HG02610 (cell line): ENCODE data around the gene PKNOX2.
"Not testable (repeated sequence)": the region's sequence is repeated elsewhere in the genome, so short reads cannot be mapped to it uniquely, and the experiment has no call there.

Experiments
- ATAC-seq: cut with Tn5 transposase; IDR thresholded peaks from one replicate; pipeline ENCODE4 v1.9.1; 2021; ENCODE audit warnings: mild to moderate bottlenecking, moderate library complexity; ENCODE audit not compliant: unreplicated experiment

The PKNOX2 gene

DNA sequence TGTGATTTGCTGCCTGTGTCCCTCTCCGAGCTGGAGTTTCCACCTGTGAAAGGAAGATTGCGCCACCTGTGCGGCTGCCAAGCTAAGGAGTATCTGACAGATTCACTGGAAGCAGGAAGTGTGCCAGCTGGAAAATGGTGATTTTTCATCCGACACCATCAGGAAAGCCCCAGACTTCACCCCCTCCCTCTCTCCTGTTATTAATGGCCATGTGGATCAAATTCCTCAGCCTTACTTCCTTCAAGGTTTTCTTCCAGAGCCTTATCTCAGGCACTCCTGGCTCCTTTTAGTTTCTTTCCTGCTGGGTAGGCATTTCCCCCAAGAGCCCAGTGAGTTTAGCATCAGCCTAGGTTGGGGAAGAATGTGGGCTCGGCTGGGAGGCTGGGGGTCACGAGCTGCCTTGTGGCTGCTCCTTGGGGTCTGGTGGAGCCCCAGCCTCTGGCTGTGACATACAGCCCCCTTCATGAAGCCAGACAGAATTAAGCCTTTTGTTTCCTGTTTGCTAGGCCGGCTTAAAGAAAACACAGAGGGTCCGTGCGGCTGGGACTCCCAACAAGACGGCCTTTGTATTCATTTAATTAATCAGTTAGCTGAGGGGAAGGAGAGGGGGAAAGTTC, 37.1 kb downstream of the PKNOX2 start:
- ATAC-seq, result no peak

DNA sequence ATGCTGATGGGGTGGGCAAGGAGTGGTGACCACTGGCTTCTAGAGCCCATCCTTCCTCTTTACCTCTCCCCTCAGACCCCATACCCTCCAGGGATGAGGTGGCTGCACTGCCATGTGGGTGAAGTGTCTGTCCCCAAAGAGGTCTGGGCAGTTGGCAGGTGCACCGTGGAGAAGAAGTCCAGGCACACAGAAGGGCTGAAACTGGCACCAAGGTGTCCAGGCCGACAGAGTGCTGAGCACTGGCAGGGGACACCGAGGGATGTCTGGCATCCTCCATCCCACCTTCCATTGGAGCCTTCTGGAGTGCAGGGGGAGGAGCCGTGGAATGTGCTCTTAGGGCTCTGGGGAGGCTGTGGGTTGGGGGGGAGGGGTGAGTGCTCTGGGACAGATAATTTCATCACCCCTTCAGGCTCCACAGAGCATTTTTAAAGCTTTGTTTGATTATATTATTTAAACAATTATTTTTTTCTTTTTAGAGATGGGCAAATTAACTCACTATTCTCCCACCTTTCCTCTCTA, 37.9 kb downstream of the PKNOX2 start:
- ATAC-seq, result no peak

DNA sequence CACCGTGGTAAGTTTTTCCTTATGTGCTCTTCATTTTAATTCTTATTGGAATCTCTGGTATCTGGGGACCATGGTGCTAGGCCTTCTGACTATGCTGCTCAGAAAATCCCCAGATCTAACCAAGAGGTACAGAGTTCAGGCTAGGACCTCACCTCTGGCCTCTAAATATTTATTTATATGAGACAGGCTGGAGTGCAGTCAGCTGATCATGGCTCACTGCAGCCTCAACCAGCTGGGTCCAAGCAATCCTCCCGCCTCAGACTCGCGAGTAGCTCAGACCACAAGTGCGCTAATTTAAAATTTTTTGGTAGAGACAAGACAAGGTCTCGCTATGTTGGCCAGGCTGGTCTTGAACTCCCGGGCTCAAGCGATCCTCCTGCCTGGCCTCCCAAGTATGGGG, 38.4 kb downstream of the PKNOX2 start:
- ATAC-seq, result no peak

DNA sequence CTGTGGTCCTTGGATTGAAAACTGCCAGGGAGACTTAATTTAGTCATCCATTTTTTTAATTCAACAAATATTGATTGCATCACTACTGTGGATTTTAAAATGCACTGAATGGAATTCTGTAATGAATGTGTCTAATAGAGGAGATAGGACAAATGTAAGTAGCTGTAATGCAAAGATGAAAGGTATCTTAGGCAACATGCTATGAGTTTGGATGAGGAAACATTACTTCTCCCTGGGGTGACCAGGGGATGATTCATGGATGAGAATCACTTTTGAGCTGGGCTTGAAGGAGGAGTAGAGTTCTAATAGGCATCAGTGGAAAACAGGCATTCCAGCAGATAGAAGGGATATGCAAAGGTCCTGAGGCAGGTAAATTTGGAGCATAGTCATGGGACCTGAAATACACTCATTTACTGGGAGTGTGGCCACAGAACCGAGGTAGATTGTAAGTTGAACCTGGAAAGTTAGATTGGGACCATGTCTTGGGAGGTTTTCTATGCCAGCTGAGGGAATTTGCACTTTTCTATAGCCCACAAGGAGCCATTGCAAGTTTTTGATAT, 43.4 kb downstream of the PKNOX2 start:
- ATAC-seq, result no peak

DNA sequence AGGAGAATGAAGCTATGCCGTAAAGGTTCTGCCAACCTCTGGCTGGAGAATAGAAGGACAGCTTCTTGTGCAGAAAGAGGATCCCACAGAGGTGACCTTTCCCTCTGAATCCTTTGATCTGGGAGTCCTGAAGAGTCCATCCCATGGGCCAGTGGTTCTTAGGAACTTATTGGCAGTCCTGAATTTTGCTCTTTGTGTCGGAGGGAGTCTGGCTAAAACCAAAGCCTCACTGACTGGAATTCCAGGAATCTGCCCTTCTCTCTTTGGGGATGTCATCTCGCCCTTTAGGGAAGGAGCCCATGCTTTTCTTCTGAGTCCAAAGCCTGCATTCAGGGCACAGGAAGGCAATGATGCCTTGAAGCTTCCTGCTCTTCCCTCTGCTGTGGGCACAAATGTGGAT, 45.5 kb downstream of the PKNOX2 start:
- no peak for ATAC-seq

DNA sequence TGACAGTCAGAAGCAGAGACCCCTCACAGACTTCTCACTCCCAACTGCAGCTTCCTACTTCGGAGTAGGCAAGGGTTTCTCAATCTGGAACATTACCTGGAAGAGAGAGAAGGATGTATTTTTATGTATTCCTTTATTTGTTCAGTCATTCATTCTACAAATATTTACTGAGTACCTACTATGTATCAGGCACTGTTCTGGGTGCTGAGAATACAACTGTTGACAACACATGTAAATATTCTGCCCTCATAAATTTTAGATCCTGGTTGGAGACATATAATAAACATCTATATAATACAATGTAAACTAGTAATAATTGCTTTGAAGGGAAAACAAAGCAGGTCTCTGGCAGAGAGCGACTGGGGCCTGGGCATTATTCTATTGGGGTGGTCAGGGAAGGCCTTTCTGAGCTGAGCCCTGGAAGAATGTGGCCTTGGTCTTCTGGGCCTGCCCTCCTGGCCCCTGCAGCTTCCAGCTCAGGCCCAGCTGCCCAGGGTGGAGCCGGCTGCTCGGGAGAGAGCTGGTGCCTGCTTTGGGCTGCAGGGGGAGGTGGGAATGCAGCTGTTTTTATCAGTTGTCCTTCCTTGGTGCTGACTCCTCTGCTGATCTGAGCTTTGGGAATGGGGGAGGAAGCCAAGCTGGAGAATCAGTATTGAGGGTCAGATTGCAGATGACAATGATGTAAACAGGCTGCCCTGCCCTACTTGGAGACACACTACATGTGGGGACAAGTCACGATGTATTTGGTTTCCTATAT, 46.8 kb downstream of the PKNOX2 start:
- no peak for ATAC-seq

DNA sequence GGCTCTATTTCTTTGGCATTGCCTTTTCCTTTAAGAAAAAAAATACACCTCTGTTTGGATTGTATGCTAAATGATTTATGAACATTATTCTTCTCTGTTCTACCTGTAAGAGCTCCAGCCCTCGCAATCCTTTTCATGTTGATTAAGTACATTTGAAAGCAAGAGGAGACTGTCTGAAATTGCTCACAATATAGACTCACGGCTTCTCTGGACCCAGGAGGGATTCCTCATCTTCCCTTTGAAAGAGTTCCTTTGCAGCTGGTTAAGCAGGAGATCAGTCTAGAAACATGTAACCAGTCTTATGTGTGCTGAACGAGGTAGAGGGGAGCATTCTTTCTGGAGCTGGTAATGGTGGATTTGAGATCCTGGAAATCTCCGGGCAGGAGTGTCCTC, 47.4 kb downstream of the PKNOX2 start:
- no peak for ATAC-seq

DNA sequence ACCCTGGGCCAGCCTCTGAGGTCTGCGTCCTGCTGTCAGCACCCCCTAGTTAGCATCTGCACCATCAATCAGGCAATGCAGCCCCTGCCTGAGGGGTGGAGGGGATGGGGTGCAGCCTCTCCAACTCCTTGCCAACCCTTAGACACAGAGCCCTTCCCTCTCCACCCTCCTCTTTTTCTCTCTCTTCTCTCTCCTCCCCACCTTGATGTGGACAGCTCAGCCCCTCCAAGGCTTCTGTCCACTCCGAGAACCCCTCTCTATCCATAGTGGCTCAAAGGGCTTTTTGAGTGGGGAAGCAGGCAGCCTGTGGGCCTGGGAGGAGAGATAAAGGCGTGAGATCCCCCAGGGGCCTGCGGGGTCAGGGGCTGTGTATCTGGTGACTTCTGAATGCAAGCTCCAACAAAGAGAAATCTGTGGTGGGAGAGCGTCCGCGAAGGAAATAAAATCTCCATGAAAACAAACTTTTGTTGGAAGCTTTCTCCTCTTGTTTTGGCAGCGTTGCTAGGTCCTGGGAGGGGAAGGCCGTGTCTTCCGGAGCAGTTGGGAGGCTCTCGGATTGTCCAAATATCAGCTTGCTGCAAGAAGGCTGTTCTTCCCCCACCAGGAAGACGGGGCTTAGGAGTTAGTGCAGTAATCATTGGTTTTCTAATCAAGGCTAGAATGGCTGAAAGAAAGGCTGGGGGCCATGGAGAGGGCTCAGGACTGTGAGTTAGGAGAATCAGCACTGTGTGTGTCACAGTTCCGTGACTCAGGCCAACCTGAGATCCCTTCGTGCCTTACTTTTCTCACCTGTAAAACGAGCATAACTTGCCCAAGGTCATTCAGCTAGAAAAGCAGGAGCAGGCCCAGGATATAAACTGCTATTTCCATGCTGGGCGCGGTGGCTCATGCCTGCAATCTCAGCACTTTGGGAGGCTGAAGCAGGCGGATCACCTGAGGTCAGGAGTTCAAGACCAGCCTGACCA, 50.3 kb downstream of the PKNOX2 start:
- no peak for ATAC-seq

DNA sequence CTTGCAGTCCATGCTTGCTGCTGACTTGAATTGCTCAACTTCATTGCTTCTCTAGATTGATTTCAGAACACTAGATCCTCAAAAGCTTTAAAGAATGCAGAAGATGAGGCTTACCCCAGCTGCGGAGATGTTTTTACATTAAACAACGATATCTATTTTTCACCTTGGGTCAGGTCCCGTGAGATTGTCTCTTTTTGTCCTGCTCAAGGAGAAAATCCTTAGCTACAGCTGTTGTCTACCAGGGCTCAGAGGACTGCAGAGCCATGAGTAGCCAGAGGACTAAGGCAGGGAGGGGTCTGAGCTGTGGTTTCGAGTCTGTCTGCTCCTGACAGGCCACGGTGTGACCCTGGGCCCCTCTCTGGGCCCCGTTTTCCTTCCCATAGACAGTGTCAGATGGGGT, 51.4 kb downstream of the PKNOX2 start:
- no peak for ATAC-seq

DNA sequence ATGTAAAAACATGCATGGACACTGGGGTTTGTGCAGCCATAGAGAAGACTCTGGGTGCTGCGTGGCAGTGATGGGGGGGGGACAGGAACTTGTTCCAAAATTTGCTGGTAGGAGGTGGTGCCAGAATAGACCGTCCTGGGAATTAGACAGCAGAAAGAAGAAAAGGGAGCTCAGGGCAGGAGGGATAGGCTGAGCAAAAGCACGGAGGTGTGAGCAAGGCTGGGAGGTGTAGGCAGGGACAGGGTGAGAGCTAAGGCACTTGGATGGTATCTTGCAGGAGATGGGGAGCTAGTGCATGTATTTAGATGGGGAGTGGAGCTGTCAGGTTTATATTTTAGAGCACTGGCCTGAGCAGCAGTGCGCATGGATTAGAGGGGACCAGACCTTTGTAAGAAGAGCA, 53.8 kb downstream of the PKNOX2 start:
- no peak for ATAC-seq

DNA sequence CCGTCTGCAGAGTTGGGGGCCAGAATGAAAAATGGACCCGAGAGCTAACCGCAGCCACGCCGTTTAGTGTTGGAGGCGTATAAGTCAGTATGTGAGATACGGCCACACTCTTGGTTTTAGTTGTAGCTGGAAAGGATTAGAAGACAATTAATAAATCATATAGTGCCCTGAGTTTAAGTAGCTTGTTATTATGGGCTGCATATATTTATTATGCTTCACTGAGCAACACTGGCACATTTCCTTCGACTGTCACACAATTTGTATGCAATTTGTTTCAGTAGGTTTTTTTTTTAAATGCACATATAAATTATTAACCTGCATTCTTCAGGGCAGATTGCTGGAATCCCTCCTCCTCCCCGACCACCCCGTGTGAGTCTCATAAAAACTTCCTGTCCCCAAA, 56.9 kb downstream of the PKNOX2 start:
- no peak for ATAC-seq

DNA sequence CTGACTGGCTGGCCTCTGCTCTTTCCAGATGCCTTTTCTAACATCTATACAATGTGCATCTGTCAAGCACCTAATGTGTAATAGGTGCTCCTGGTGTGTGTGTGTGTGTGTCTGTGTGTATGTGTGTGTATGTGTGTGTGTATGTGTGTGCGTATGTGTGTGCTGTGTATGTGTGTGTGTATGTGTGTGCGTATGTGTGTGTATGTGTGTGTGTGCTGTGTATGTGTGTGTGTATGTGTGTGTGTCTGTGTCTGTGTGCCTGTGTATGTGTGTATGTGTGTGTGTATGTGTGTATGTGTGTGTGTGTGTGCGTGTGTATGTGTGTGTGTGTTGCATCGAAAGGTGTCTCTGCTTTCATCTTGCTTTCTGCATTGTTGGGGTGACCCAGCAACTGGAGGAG, 57.9 kb downstream of the PKNOX2 start:
- ATAC-seq, result no peak

DNA sequence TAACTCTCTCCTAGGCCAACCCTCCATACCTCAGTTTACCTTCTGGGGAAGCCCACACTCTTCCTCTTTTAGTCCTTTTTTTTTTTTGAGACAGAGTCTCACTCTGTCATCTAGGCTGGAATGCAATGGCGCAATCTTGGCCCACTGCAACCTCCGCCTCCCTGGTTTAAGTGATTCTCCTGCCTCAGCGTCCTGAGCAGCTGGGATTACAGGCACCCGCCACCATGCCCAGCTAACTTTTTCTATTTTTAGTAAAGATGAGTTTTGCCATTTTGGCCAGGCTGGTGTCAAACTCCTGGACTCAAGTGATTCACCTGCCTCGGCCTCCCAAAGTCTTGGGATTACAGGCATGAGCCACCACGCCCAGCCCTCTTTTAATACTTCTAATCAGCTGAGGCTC, 58.6 kb downstream of the PKNOX2 start:
- ATAC-seq, result not testable (repeated sequence)

DNA sequence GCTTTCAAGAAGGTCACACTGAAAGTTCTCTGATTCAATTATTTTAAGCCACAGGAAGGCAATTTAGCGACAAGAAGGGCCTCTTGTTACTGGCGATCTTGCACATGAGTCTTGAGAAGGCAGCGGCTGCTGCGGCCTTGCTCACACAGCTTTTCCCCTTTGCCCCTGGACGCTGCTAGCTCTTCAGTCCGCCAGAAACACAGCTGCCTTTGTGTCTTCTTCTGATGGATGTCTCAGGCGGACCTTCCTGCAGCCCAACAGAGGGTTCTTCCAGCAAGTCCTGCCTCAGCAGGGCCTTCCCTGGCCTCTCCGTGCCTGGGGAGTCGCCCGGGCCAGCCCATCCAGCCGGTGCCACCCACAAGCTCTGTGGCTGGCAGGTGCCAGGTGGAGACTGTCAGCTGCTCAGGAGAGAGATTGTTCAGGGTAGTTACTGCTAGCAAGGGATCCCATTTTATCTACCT, 59.4 kb downstream of the PKNOX2 start:
- no peak for ATAC-seq

DNA sequence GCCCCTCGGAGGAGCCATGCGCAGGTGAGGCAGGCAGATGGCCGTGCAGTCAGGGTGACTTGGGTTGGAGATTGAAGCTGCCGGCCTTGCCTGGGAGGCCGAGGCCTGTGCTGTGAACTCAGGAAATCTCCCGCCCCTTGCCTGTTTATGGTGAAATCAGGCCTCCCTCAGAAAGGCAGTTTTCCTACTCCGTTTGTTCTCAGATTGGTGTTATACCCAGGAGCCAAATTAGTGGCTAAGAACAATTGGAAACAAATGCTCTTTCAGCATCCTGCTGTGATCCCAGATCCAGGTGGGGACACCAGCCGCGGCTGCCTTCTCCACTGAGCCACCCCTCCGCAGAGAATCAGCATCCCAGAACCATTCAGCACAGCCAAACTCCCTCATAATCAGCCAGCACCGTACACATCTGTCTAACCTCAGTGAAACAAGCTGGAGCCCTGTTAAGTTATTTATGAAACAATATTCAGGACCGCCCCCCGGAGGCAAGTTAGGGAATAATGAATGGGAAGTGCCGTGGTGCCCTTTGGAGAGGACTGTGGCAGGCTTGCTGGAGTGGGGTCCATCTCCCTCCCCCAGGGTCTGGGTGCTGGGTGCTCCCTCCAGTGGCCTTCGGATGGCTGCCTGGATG, 60.0 kb downstream of the PKNOX2 start:
- ATAC-seq, result no peak

DNA sequence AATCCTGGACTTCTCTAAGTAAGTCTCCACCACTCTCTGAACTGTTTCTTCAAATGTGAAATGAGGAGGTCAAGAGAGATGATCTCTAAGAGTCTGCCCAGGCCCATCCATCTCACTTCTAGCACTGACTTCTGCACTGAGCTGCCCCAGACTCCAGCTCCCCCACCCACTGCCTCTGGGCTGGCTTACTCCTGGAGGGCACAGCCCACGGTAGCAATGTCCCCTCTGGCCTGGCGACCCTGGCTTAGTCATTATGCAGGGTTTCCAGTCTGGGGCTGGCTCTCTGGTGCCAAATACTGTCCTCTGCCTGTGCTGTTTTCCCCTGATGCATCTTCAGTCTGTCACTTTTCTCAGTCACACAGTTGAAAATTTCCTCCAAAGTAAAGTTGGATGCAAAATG, 60.9 kb downstream of the PKNOX2 start:
- no peak for ATAC-seq

DNA sequence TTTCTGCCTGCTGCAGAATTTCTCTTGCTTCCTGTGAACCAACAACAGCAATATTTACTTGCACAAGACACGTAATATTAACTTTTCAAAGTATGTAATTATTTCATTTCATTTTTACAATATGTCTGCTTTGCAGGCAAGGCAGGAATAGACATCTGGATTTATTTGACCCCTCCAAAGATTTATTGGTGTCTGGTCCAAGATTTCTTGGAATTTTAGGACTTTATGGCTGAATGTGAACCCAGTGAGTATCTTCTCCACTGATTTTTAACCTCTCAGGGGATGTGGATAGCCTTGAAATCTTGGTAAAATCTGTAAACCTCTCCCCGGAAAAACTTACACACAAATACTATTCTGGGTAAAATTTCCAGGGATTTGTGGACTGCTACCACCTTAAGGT, 61.5 kb downstream of the PKNOX2 start:
- ATAC-seq, result no peak

DNA sequence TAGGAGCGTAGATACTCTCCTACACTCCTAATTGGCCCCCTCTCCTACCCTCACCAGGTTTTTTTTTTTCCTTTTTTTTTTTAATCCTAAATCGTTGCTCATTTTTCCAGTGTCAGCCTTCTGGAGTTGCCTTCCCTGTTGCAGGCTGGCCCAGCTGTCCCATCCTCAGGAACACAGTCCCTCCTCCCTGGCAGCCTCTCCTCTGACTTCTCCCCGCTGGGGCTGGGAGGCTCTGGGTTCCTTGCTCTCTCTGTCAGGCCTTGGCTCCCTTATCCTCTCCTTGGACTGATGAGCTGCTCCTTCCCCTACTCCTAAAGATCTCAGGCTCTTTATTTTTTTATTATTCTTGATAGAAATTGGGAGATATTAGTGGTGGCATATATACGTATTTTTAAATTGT, 62.2 kb downstream of the PKNOX2 start:
- ATAC-seq, result no peak

DNA sequence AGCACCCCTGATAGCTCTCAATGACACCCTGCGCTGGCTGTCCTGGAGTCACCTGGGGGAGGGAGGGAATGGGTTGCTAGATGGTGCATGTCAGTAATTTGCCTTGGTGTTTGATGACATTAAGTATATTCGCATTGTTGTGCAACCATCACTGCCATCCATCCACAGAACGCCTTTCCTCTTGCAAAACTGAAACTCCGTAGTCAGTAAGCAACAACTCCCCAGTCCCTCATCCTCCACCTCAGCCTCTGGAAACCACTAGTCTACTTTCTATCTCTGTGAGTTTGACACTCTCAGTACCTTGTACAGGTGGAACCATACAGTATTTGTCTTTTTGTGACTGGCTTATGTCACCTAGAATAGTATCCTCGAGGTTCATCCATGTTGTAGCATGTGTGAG, 62.6 kb downstream of the PKNOX2 start:
- no peak for ATAC-seq

DNA sequence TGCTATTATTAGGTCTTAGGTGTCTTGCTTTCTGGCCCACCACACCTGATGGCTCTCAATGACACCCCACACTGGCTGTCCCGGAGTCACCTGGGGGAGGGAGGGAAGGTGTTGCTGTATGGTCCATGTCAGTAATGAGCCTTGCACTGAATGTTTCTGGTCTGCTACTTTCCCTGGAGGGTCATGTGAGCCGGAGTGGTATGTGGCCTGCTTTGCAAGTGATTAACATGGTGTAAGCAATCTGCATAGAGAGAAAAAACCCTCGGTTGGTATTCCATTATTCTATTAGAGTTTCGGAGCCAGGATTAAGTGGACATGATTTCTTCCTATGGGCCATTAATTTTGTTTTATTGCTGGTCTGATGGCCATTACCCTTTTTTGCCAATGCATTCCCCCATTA, 63.9 kb downstream of the PKNOX2 start:
- ATAC-seq, result no peak

DNA sequence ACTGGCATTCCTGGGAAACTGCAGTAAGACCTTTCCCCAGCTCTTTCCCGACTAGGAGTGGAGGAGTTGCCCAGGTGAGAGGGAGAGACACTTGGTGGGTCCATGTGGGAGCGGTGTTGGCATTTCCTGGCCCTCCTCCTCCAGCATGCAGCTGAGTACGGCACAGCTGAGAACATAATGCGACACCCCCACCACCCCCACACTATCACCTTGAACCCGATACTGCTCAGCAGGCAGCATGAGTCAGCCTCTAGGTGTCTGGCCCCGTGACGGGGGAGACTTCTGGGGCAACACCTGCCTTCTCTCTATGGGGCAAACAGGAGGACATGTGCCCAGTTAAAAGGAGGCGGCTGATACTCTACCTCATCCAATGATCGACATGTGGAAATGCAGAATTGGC, 64.4 kb downstream of the PKNOX2 start:
- ATAC-seq, result no peak
